ENCODE data around the gene C19orf81.

GRCh38 chr19:50702871-50703829 is 53.9 kb downstream of the C19orf81 start:
- TF ChIP-seq, protein P1, sequence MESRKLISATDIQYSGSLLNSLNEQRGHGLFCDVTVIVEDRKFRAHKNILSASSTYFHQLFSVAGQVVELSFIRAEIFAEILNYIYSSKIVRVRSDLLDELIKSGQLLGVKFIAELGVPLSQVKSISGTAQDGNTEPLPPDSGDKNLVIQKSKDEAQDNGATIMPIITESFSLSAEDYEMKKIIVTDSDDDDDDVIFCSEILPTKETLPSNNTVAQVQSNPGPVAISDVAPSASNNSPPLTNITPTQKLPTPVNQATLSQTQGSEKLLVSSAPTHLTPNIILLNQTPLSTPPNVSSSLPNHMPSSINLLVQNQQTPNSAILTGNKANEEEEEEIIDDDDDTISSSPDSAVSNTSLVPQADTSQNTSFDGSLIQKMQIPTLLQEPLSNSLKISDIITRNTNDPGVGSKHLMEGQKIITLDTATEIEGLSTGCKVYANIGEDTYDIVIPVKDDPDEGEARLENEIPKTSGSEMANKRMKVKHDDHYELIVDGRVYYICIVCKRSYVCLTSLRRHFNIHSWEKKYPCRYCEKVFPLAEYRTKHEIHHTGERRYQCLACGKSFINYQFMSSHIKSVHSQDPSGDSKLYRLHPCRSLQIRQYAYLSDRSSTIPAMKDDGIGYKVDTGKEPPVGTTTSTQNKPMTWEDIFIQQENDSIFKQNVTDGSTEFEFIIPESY (IDR thresholded peaks at IDR 0.05; ENCODE audit: extremely low read depth, insufficient replicate concordance, low read length): no peak
- TF ChIP-seq, protein P2, sequence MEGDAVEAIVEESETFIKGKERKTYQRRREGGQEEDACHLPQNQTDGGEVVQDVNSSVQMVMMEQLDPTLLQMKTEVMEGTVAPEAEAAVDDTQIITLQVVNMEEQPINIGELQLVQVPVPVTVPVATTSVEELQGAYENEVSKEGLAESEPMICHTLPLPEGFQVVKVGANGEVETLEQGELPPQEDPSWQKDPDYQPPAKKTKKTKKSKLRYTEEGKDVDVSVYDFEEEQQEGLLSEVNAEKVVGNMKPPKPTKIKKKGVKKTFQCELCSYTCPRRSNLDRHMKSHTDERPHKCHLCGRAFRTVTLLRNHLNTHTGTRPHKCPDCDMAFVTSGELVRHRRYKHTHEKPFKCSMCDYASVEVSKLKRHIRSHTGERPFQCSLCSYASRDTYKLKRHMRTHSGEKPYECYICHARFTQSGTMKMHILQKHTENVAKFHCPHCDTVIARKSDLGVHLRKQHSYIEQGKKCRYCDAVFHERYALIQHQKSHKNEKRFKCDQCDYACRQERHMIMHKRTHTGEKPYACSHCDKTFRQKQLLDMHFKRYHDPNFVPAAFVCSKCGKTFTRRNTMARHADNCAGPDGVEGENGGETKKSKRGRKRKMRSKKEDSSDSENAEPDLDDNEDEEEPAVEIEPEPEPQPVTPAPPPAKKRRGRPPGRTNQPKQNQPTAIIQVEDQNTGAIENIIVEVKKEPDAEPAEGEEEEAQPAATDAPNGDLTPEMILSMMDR (IDR thresholded peaks at IDR 0.05 in 2 of 3, conservative IDR thresholded peaks at IDR 0.05 in 1 of 3; ENCODE audit: borderline replicate concordance in 1 of 3, insufficient read depth in 1 of 3, low read depth in 2 of 3, low read length in 2 of 3): no peak
- TF ChIP-seq EZH2 (IDR thresholded peaks at IDR 0.05) (no peak), POLR2A (IDR thresholded peaks at IDR 0.05; ENCODE audit: borderline replicate concordance, extremely low read depth, insufficient read depth, insufficient read length) (no peak), POLR2AphosphoS5 (IDR thresholded peaks at IDR 0.05; ENCODE audit: low read depth, low read length) (no peak)

All from HCT116 (cell line).